NT2/D1 (cell line): ENCODE measurements around the gene POLD1.
"Not testable (repeated sequence)": the region's sequence is repeated elsewhere in the genome, so short reads cannot be mapped to it uniquely, and the experiment has no call there.

ENCODE experiments used
- DNase-seq: peaks from one replicate; pipeline ENCODE4 v3.0.0-alpha.2; 2011; ENCODE audit warnings: low read depth, low spot score
- H3K27me3 ChIP-seq: 2 replicates; pipeline ENCODE4 v1.6.0; 2011; ENCODE audit warnings: mild to moderate bottlenecking; ENCODE audit not compliant: insufficient read length, insufficient read depth
- H3K36me3 ChIP-seq: 2 replicates; pipeline ENCODE4 v1.6.1; 2011; ENCODE audit warnings: mild to moderate bottlenecking, low read length, mixed read lengths; ENCODE audit not compliant: insufficient read depth, insufficient read length
- H3K4me1 ChIP-seq: 2 replicates; pipeline ENCODE4 v1.5.1; 2011; ENCODE audit not compliant: insufficient read depth, insufficient read length
- H3K4me3 ChIP-seq: 2 replicates; pipeline ENCODE4 v1.5.1; 2011; ENCODE audit warnings: low read depth; ENCODE audit not compliant: insufficient read length
- H3K9ac ChIP-seq: 2 replicates; pipeline ENCODE4 v1.6.0; 2011; ENCODE audit warnings: low read depth; ENCODE audit not compliant: insufficient read length
- H3K9me3 ChIP-seq: 2 replicates; pipeline ENCODE4 v1.5.1; 2011; ENCODE audit warnings: mild to moderate bottlenecking, low read length; ENCODE audit not compliant: insufficient read depth
- SUZ12 ChIP-seq: IDR thresholded peaks from 2 replicates; pipeline ENCODE4 v1.6.1; 2011; ENCODE audit not compliant: insufficient read length, insufficient read depth; ENCODE audit errors: extremely low read depth
- YY1 ChIP-seq: IDR thresholded peaks from 2 replicates; pipeline ENCODE4 v1.6.1; 2011; ENCODE audit not compliant: insufficient read length, insufficient read depth
- ZNF274 ChIP-seq: IDR thresholded peaks from 2 replicates; pipeline ENCODE4 v1.6.1; 2011; ENCODE audit warnings: mild to moderate bottlenecking, low read depth, low read length

Gene POLD1

GRCh38 chr19:50383852-50384684 lies at the start of gene POLD1:
POLD1 (plus strand) TSS chr19:50384347; CDS start chr19:50398852, 14,505 bp downstream.
- peak within 1 kb of the TSS; percentile 94 for H3K9ac ChIP-seq
- TF ChIP-seq YY1 (no peak), SUZ12 (no peak), ZNF274 (no peak)
- peak within 1 kb of the TSS; percentile 85 for H3K4me3 ChIP-seq
- H3K9me3 ChIP-seq = peaks cover under 1% of the 10 kb centered on the region; the same call in 1 of the 2 replicates
- no peaks in the 10 kb centered on the region for H3K27me3 ChIP-seq
- H3K4me1 ChIP-seq = peaks cover 2% of the 10 kb centered on the region
- DNase-seq = peak; percentile 92
- peaks cover 66% of the 10 kb centered on the region for H3K36me3 ChIP-seq

GRCh38 chr19:50334741-50335421 lies 49.3 kb upstream of the POLD1 start:
- H3K9me3 ChIP-seq = no peaks in the 10 kb centered on the region
- H3K4me3 ChIP-seq = no peak overlapping the region
- H3K4me1 ChIP-seq = peaks cover 9% of the 10 kb centered on the region
- no peak for DNase-seq
- H3K9ac ChIP-seq = no peak overlapping the region
- peaks cover 7% of the 10 kb centered on the region for H3K36me3 ChIP-seq
- TF ChIP-seq YY1 (no peak), ZNF274 (no peak), SUZ12 (no peak)
- no peaks in the 10 kb centered on the region for H3K27me3 ChIP-seq

- H3K36me3 ChIP-seq, H3K9ac ChIP-seq: not testable (repeated sequence)
Observed at GRCh38 chr19:50337031-50337430, 47.1 kb upstream of the POLD1 start.

GRCh38 chr19:50340331-50340730 lies 43.8 kb upstream of the POLD1 start:
- Histone ChIP-seq H3K36me3 (peaks cover 10% of the 10 kb centered on the region), H3K9me3 (peaks cover 8% of the 10 kb centered on the region; the same call in 1 of the 2 replicates), H3K4me1 (peaks cover 2% of the 10 kb centered on the region), H3K4me3 (no peak overlapping the region), H3K9ac (no peak overlapping the region), H3K27me3 (no peaks in the 10 kb centered on the region)
- TF ChIP-seq YY1 = no peak
- TF ChIP-seq ZNF274 = no peak
- TF ChIP-seq SUZ12 = no peak
- DNase-seq = no peak

More at GRCh38 chr19:50337031-50337430, 47.1 kb upstream of the POLD1 start:
- H3K4me1 ChIP-seq, H3K9me3 ChIP-seq, H3K4me3 ChIP-seq, DNase-seq, H3K27me3 ChIP-seq: not testable (repeated sequence)

- no peak for DNase-seq
- Histone ChIP-seq H3K9me3 (peaks cover 8% of the 10 kb centered on the region; the same call in 1 of the 2 replicates), H3K27me3 (no peaks in the 10 kb centered on the region), H3K36me3 (peaks cover 10% of the 10 kb centered on the region), H3K9ac (no peak overlapping the region), H3K4me3 (no peak overlapping the region), H3K4me1 (peaks cover 2% of the 10 kb centered on the region)
- TF ChIP-seq ZNF274 = no peak
- TF ChIP-seq YY1 = no peak
- TF ChIP-seq SUZ12 = no peak
Observed at GRCh38 chr19:50341091-50341564, 43.0 kb upstream of the POLD1 start.

GRCh38 chr19:50344661-50345318 lies 39.4 kb upstream of the POLD1 start:
- Histone ChIP-seq H3K9me3 (peaks cover 8% of the 10 kb centered on the region; the same call in 1 of the 2 replicates), H3K36me3 (peaks cover 3% of the 10 kb centered on the region), H3K4me3 (no peak overlapping the region), H3K27me3 (no peaks in the 10 kb centered on the region), H3K4me1 (peaks cover 2% of the 10 kb centered on the region), H3K9ac (no peak overlapping the region)
- TF ChIP-seq YY1 (no peak), SUZ12 (no peak), ZNF274 (no peak)
- no peak for DNase-seq

- not testable (repeated sequence) for H3K9ac ChIP-seq, DNase-seq, H3K4me1 ChIP-seq, H3K4me3 ChIP-seq, H3K9me3 ChIP-seq, H3K27me3 ChIP-seq, H3K36me3 ChIP-seq
Observed at GRCh38 chr19:50347089-50347581, 37.0 kb upstream of the POLD1 start.
